Nephron (organoid): ENCODE data around the gene SLC1A7.

ENCODE experiments used
- H3K27ac Mint-ChIP-seq, 3 experiments: 2 replicates each; pipeline ENCODE4 v1.8.0; 2020; ENCODE audit warnings: mixed read lengths in 3 of 3, mild to moderate bottlenecking in 2 of 3, moderate library complexity in 1 of 3
- H3K27me3 Mint-ChIP-seq: 2 replicates; pipeline ENCODE4 v1.8.0; 2021; ENCODE audit warnings: low read depth, mild to moderate bottlenecking, moderate library complexity, mixed read lengths
- H3K36me3 Mint-ChIP-seq: 2 replicates; pipeline ENCODE4 v1.8.0; 2020; ENCODE audit warnings: low read depth, mixed read lengths
- H3K4me1 Mint-ChIP-seq: 2 replicates; pipeline ENCODE4 v1.8.0; 2020; ENCODE audit warnings: mixed read lengths
- H3K4me3 Mint-ChIP-seq, 3 experiments: 2 replicates each; pipeline ENCODE4 v1.8.0; 2020; ENCODE audit warnings: mild to moderate bottlenecking in 3 of 3, mixed read lengths in 3 of 3, moderate library complexity in 2 of 3
- H3K9me3 Mint-ChIP-seq: 2 replicates; pipeline ENCODE4 v1.8.0; 2020; ENCODE audit warnings: mixed read lengths
- TF ChIP-seq, protein P1 (sequence below), 3 experiments: fragments of 200-600 bp; sonication (generic); IDR thresholded peaks; one replicate each; pipeline ENCODE4 v1.5.0; 2021; ENCODE audit warnings: antibody characterized with exemption in 3 of 3; ENCODE audit not compliant: unreplicated experiment in 3 of 3

The SLC1A7 gene

GRCh38 chr1:53093451-53093754, 49.0 kb downstream of the SLC1A7 start:
- no peaks in the 10 kb centered on the region for H3K4me1 Mint-ChIP-seq
- H3K27ac Mint-ChIP-seq, result no peak overlapping the region
- TF ChIP-seq, protein P1, sequence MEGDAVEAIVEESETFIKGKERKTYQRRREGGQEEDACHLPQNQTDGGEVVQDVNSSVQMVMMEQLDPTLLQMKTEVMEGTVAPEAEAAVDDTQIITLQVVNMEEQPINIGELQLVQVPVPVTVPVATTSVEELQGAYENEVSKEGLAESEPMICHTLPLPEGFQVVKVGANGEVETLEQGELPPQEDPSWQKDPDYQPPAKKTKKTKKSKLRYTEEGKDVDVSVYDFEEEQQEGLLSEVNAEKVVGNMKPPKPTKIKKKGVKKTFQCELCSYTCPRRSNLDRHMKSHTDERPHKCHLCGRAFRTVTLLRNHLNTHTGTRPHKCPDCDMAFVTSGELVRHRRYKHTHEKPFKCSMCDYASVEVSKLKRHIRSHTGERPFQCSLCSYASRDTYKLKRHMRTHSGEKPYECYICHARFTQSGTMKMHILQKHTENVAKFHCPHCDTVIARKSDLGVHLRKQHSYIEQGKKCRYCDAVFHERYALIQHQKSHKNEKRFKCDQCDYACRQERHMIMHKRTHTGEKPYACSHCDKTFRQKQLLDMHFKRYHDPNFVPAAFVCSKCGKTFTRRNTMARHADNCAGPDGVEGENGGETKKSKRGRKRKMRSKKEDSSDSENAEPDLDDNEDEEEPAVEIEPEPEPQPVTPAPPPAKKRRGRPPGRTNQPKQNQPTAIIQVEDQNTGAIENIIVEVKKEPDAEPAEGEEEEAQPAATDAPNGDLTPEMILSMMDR (IDR thresholded peaks at IDR 0.05; ENCODE audit: unreplicated experiment in 3 of 3), result no peak
- H3K9me3 Mint-ChIP-seq, result no peaks in the 10 kb centered on the region
- H3K4me3 Mint-ChIP-seq, result no peak overlapping the region
- H3K36me3 Mint-ChIP-seq, result no peaks in the 10 kb centered on the region
- H3K27me3 Mint-ChIP-seq, result no peaks in the 10 kb centered on the region

DNA sequence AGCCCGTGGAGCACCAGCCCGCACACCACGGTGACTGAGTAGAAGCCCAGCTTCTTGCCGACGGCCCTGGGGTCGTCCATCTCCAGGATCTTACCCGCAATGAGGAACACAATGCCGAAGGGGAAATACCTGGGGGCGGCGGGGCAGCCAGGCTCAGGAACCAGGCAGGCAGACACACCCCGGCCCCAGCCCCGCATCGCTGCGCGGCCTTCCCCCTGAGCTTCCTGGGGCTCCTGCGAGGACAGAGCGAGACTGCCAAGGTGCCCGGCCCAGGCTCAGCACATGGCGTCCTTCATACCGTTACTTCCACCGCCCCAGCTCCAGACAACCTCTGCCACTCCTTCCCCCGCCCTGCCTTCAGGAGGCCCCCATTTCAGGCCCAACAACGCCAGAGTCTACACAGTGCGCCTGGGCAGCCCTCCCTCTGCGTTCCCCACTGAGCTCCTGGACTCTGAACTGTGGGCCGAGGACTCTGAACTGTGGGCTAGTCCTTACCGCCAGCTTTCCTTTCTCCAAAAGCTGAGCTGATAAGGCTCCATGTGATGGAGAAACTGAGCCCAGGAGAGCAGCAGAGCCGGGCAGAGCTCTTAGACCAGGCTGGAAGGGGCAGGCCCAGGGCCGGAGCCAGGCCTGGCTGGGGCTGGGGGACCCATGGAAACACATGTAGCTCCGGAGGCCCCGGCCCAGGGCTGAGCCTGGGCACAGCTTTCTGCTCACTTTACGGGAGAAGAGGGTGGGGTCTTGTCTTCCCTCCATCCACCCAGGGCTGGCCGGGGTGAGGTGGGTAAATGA, 49.6 kb downstream of the SLC1A7 start:
- Mint-ChIP-seq H3K9me3 (no peaks in the 10 kb centered on the region), H3K4me1 (no peaks in the 10 kb centered on the region), H3K36me3 (no peaks in the 10 kb centered on the region), H3K27ac (no peak overlapping the region), H3K4me3 (no peak overlapping the region), H3K27me3 (no peaks in the 10 kb centered on the region)
- TF ChIP-seq, protein P1 (IDR thresholded peaks at IDR 0.05; ENCODE audit: unreplicated experiment in 3 of 3), result no peak

- TF ChIP-seq, protein P1 (IDR thresholded peaks at IDR 0.05; ENCODE audit: unreplicated experiment in 3 of 3), result no peak
- no peaks in the 10 kb centered on the region for H3K27me3 Mint-ChIP-seq
- H3K4me3 Mint-ChIP-seq, result no peak overlapping the region
- H3K4me1 Mint-ChIP-seq, result no peaks in the 10 kb centered on the region
- no peaks in the 10 kb centered on the region for H3K36me3 Mint-ChIP-seq
- no peaks in the 10 kb centered on the region for H3K9me3 Mint-ChIP-seq
- no peak overlapping the region for H3K27ac Mint-ChIP-seq
Observed at GRCh38 chr1:53091841-53092645, 50.4 kb downstream of the SLC1A7 start.

DNA sequence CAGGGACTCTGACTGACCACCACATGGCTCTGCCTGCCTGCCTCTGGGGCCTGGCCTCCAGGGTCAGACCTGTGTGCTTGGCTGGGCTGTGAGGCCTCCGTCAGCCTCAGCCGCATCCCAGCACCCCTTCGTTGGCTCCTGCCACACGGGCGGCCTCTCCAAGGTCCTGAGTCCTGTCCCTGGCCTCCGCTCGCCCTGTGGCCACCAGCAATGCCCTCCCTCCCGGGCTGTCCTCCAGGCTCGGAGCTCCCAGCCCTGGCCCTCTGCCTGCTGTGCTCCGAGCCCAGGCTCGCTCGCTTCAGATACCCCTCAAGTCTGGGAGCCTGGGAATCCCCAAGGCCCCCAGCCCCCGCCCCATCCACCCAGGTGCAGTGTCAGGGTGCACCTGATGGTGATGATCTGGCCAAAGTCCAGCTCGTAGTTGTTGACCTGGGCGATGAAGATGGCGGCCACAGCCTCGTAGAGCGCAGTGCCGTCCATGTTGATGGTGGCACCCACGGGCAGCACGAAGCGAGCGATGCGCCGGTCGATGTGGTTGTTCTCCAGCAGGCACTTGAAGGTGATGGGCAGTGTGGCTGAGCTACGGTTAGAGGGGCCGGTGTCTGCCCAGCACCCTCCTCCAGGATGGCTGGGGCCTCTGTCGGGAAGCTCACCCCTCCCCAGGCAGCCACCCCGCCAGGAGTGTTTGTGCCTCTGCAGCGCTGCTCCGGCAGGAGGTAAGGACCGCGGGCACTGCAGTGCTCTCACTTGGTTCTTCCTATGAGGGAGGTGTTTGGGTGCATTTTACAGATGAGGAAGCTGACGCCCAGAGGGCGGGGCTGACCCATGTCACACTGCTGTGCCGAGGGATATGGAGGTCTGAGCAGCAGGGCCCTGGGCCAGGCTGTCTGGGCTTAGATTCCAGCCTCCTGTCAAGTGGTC, 52.0 kb downstream of the SLC1A7 start:
- Mint-ChIP-seq H3K4me3 (no peak overlapping the region), H3K27ac (no peak overlapping the region), H3K4me1 (no peaks in the 10 kb centered on the region), H3K36me3 (no peaks in the 10 kb centered on the region), H3K9me3 (no peaks in the 10 kb centered on the region), H3K27me3 (no peaks in the 10 kb centered on the region)
- TF ChIP-seq, protein P1 (IDR thresholded peaks at IDR 0.05; ENCODE audit: unreplicated experiment in 3 of 3), result no peak

GRCh38 chr1:53089478-53090226, 52.8 kb downstream of the SLC1A7 start:
- Mint-ChIP-seq H3K36me3 (no peaks in the 10 kb centered on the region), H3K4me1 (no peaks in the 10 kb centered on the region), H3K9me3 (no peaks in the 10 kb centered on the region), H3K27ac (no peak overlapping the region), H3K4me3 (no peak overlapping the region), H3K27me3 (no peaks in the 10 kb centered on the region)
- TF ChIP-seq, protein P1 (IDR thresholded peaks at IDR 0.05; ENCODE audit: unreplicated experiment in 3 of 3), result no peak
